Psoas muscle (tissue), 8 donors: Measurements from ENCODE around the gene LGR6. TPM values are rescaled to one million over a fixed set of nuclear protein-coding genes. Genes with fewer than 3 reads are reported as not detected.

ENCODE experiments used
- ATAC-seq, 4 donors: fragments of 200-7000 bp; cut with Tn5 transposase; one replicate each; pipeline ENCODE4 v1.9.1; 2020; ENCODE audit warnings: moderate library complexity in 3 of 4, mild to moderate bottlenecking in 2 of 4
- DNase-seq, 2 donors: peaks; one replicate each; pipeline ENCODE4 v3.0.0-alpha.2; 2020
- H3K27ac ChIP-seq: fragments of 200-600 bp; one replicate; pipeline ENCODE4 v1.8.0; 2022
- H3K27me3 ChIP-seq, 3 donors: fragments of 200-600 bp in 1 of 3; one replicate each; pipeline versions ENCODE4 v1.6.1 to v1.8.0; 2013 to 2022; ENCODE audit warnings: low read length in 2 of 3, mild to moderate bottlenecking in 2 of 3, moderate library complexity in 1 of 3; ENCODE audit not compliant: insufficient read depth in 3 of 3
- H3K36me3 ChIP-seq, 2 donors: fragments of 200-600 bp in 1 of 2; one replicate each; pipeline versions ENCODE4 v1.6.1 to v1.8.0; 2013 to 2022; ENCODE audit warnings: low read depth in 1 of 2, mild to moderate bottlenecking in 1 of 2, moderate library complexity in 1 of 2; ENCODE audit not compliant: insufficient read depth in 1 of 2
- H3K4me1 ChIP-seq: fragments of 200-600 bp; one replicate; pipeline ENCODE4 v1.8.0; 2022
- H3K4me3 ChIP-seq: fragments of 200-600 bp; one replicate; pipeline ENCODE4 v1.8.0; 2022; ENCODE audit warnings: mild to moderate bottlenecking
- H3K9me3 ChIP-seq: fragments of 200-600 bp; one replicate; pipeline ENCODE4 v1.8.0; 2022
- WGBS, 3 donors: extraction: QIAGEN DNeasy Blood & Tissue Kit; methylation state at CpG; one replicate each; pipeline versions ENCODE4 v1.1.6 to v1.1.7; 2013; 5-methylcytosine and 5-hydroxymethylcytosine counted together
- intact Hi-C, 2 donors: fragments of 100-400 bp; cut with DNase I; formaldehyde crosslinking; loops; one replicate each; pipeline versions ENCODE4 v1.11.0 to v1.14.2; 2022
- polyA plus RNA-seq, 3 donors: library from polyadenylated mRNA; stranded (reverse); fragments of 200-250 nt; gene quantifications; one replicate each; pipeline ENCODE4 v1.2.3, GENCODE V29; 2013
- total RNA-seq, 4 donors: library from RNA; stranded (reverse); fragmentation: NEBNext Ultra II Directional in 2 of 4; extraction: Animal tissue kit (Norgen Biotek cat#: 25700) in 2 of 4; gene quantifications; one replicate each; pipeline versions ENCODE4 v1.2.1 to v1.2.4, GENCODE V29; 2021 to 2023
- TF ChIP-seq, protein P1 (sequence below): fragments of 200-600 bp; IDR thresholded peaks from one replicate; pipeline ENCODE4 v1.8.0; 2022; ENCODE audit warnings: antibody characterized with exemption
- donor health status: healthy with polysubstance abuse.
- donor health status: DM: no; HTN: no; CAD: no; lungs with moderate emphysema.
- donor health status: Bipolar disorder and iron deficiency.
- donor health status: healthy.
- donor health status: DM: yes; HTN: yes; CAD: no.
- donor health status: DM: no; HTN: no; CAD: no.
- donor health status: DM: no; HTN: no; CAD: no.
- donor health status: DM: yes; HTN: yes; CAD: no.

The LGR6 gene
- total and polyA plus RNA-seq, 7 donors = 0.12 to 0.20 (median 0.16) TPM; not detected in 3

DNA sequence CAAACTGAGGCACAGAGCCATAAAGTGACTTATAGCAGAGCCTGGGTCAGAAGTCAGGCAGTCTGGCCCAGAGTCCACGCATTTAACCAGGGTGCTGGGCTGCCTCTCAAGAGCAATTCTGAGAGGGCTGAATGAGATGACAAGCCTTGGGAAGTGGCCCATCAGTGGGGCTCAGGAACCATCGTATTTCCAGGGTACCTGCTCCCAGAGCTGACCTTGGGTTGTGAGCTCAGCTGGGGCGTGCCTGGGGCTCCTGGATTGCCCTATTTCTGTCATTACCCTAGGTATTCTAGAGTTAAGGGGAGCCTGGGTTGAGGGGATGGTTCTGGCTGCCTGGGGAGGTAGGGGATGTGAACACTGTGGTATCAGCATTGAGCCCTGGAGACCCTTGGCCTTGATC lies 49.4 kb downstream of the LGR6 start:
- DNase-seq = no peak
- peaks cover 7% of the 10 kb centered on the region for H3K4me1 ChIP-seq
- no peaks in the 10 kb centered on the region for H3K27me3 ChIP-seq
- H3K27ac ChIP-seq = no peak overlapping the region
- no peak overlapping the region for H3K4me3 ChIP-seq
- TF ChIP-seq, protein P1, sequence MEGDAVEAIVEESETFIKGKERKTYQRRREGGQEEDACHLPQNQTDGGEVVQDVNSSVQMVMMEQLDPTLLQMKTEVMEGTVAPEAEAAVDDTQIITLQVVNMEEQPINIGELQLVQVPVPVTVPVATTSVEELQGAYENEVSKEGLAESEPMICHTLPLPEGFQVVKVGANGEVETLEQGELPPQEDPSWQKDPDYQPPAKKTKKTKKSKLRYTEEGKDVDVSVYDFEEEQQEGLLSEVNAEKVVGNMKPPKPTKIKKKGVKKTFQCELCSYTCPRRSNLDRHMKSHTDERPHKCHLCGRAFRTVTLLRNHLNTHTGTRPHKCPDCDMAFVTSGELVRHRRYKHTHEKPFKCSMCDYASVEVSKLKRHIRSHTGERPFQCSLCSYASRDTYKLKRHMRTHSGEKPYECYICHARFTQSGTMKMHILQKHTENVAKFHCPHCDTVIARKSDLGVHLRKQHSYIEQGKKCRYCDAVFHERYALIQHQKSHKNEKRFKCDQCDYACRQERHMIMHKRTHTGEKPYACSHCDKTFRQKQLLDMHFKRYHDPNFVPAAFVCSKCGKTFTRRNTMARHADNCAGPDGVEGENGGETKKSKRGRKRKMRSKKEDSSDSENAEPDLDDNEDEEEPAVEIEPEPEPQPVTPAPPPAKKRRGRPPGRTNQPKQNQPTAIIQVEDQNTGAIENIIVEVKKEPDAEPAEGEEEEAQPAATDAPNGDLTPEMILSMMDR = no peak
- no peaks in the 10 kb centered on the region for H3K9me3 ChIP-seq
- ATAC-seq = no peak
- WGBS, 3 donors = 85 to 89% (median 88%) methylated on average over 3 of the region's 3 CpGs
- intact Hi-C loops = no loop called here
- no peaks in the 10 kb centered on the region for H3K36me3 ChIP-seq

DNA sequence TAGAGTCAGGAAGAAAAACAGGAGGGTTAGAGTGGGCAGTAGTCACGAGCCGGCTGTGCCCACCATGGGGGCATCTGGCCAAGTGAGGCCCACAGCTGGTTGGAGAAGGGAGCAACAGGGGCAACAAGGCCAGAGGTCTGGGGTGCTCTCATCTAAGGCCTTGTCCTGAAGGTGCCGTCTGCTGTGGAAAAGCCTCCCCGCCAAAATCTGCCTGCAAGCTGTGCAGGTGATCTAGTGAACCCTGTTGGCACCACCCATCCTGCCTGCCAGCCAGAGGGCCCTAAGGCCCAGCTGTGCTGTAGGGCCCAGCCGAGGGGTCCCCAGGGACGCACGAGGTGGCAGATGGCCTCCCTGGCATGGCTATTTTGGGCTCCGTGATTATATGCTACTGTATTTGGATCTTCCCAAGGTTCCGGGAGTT lies 51.3 kb downstream of the LGR6 start:
- Histone ChIP-seq H3K36me3 (no peaks in the 10 kb centered on the region), H3K27me3 (no peaks in the 10 kb centered on the region), H3K4me3 (no peak overlapping the region), H3K27ac (no peak overlapping the region), H3K4me1 (peaks cover 7% of the 10 kb centered on the region), H3K9me3 (no peaks in the 10 kb centered on the region)
- intact Hi-C loops = no loop called here
- ATAC-seq = no peak
- 55 to 76% (median 65%) methylated on average over 9 of the region's 9 CpGs for WGBS, 3 donors
- TF ChIP-seq, protein P1 = no peak
- no peak for DNase-seq

DNA sequence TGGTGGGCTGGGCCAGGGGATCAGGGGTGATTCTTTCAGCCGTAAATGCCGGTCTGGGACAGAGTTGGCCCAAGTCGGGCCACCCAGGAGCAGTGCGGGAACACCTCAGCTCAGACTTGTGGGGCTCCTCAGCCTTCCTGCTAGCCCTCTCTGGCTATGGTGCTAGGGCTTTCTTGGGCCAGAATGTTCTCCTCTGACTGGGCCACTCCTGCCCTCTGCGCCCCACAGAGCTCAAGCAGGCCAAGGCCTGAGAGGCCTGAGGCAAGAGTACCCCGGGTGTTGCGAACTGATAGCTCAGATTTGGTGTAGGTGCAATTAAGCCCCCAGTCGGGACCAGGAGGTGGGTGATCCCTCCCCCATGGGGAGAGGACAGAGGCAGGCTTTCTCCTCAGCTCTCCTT lies 51.8 kb downstream of the LGR6 start:
- TF ChIP-seq, protein P1 = no peak
- 89 to 92% (median 90%) methylated on average over 8 of the region's 8 CpGs for WGBS, 3 donors

DNA sequence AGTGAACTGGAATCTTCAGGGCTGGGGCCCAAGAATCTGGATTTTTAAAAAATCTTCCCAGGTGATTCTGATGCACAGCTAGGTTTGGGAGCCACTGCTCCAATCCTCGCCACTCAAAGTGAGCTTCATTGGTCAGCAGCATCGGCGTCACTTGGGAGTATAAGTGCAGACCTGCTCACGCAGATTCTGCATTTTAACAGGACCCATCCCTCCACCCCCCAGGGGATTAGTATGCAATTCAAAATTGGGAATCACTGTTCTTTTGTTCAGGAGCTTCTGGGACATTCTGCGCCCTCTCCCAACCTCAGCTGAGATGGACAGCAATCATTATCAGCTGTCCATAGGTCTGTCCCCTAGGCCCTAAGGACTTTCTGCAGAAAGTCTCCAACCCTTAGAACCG lies 53.5 kb downstream of the LGR6 start:
- no peaks in the 10 kb centered on the region for H3K36me3 ChIP-seq
- H3K9me3 ChIP-seq = no peaks in the 10 kb centered on the region
- H3K4me1 ChIP-seq = no peaks in the 10 kb centered on the region
- intact Hi-C loops = no loop called here
- peaks cover 0 to 4% (median 0%) of the 10 kb centered on the region in 3 donors for H3K27me3 ChIP-seq
- DNase-seq = no peak
- no peak for ATAC-seq
- WGBS, 3 donors = 94 to 96% (median 95%) methylated on average over 6 of the region's 6 CpGs
- no peak overlapping the region for H3K27ac ChIP-seq
- H3K4me3 ChIP-seq = no peak overlapping the region
- TF ChIP-seq, protein P1 = no peak

More for the DNA sequence above, 51.8 kb downstream of the LGR6 start:
- H3K4me3 ChIP-seq = no peak overlapping the region
- H3K4me1 ChIP-seq = peaks cover 7% of the 10 kb centered on the region
- H3K9me3 ChIP-seq = no peaks in the 10 kb centered on the region
- ATAC-seq = no peak
- no peaks in the 10 kb centered on the region for H3K27me3 ChIP-seq
- no peak overlapping the region for H3K27ac ChIP-seq
- no peak for DNase-seq
- H3K36me3 ChIP-seq = no peaks in the 10 kb centered on the region
- intact Hi-C loops = no loop called here
